B cell (primary cell): ENCODE measurements around the gene NFIC. TPM values are rescaled to one million over a fixed set of nuclear protein-coding genes. Genes with fewer than 3 reads are reported as not detected.

ENCODE experiments used
- ATAC-seq: fragments of 200-7000 bp; cut with Tn5 transposase; one replicate; pipeline ENCODE4 v1.10.0; 2021; ENCODE audit warnings: low read depth, mild to moderate bottlenecking, moderate number of reproducible peaks, moderate library complexity
- CTCF ChIA-PET: fragments of 350-600 bp; sonication (Branson Sonifier 250); formaldehyde crosslinking; loops from one replicate; lab custom pipeline; 2021; ENCODE audit warnings: antibody characterized with exemption, inconsistent platforms; lab: Charles Lee
- POLR2A ChIA-PET: fragments of 350-600 bp; sonication (Branson Sonifier 250); formaldehyde crosslinking; loops from one replicate; lab custom pipeline; 2021; ENCODE audit warnings: antibody characterized with exemption; lab: Charles Lee
- DNase-seq: peaks from one replicate; pipeline ENCODE4 v3.0.0; 2013
- H2AFZ ChIP-seq: 2 replicates; pipeline ENCODE4 v1.6.1; 2012; ENCODE audit warnings: mild to moderate bottlenecking, low read depth, low read length; ENCODE audit not compliant: insufficient read depth, poor library complexity, severe bottlenecking
- H3K27ac ChIP-seq, 2 donors: 1 replicate in 1 of 2; 2 replicates in 1 of 2; pipeline ENCODE4 v1.5.1; 2012 to 2013; ENCODE audit warnings: low read length in 2 of 2, mild to moderate bottlenecking in 2 of 2, moderate library complexity in 1 of 2
- H3K27me3 ChIP-seq, 4 experiments: fragments of 200-600 bp in 1 of 4; sonication (generic) in 1 of 4; replicated peaks in 1 of 4; 1 replicate in 2 of 4; 2 replicates in 2 of 4; pipeline versions ENCODE4 v1.6.1 to v1.7.0; 2013 to 2016; ENCODE audit warnings: low read length in 3 of 4, mild to moderate bottlenecking in 2 of 4, mixed read lengths in 1 of 4, moderate library complexity in 1 of 4; ENCODE audit not compliant: insufficient read depth in 4 of 4, control insufficient read depth in 3 of 4; ENCODE audit errors: control extremely low read depth in 1 of 4
- H3K36me3 ChIP-seq, 2 experiments: replicated peaks in 1 of 2; 1 replicate in 1 of 2; 2 replicates in 1 of 2; pipeline versions ENCODE4 v1.6.1 to v1.7.1; 2013; ENCODE audit warnings: low read length in 1 of 2; ENCODE audit not compliant: insufficient read depth in 2 of 2, control insufficient read depth in 1 of 2; ENCODE audit errors: control extremely low read depth in 1 of 2, extremely low read depth in 1 of 2
- H3K4me1 ChIP-seq, 2 donors: fragments of 200-600 bp in 1 of 2; sonication (generic) in 1 of 2; 1 replicate in 1 of 2; 2 replicates in 1 of 2; pipeline versions ENCODE4 v1.5.1 to v1.6.1; 2013 to 2017; ENCODE audit warnings: low read length in 2 of 2; ENCODE audit not compliant: control insufficient read depth in 2 of 2, insufficient read depth in 2 of 2
- H3K4me2 ChIP-seq: replicated peaks from 2 replicates; pipeline ENCODE3; 2012; ENCODE audit warnings: mild to moderate bottlenecking, low read depth, low read length; ENCODE audit not compliant: poor library complexity, severe bottlenecking
- H3K4me3 ChIP-seq, 5 experiments: fragments of 200-600 bp in 1 of 5; sonication (generic) in 1 of 5; 1 replicate in 3 of 5; 2 replicates in 2 of 5; pipeline versions ENCODE4 v1.5.1 to v1.7.0; 2011 to 2016; ENCODE audit warnings: low read length in 4 of 5, mild to moderate bottlenecking in 4 of 5, low read depth in 2 of 5, control low read depth in 1 of 5, moderate library complexity in 1 of 5; ENCODE audit not compliant: insufficient read depth in 1 of 5; ENCODE audit errors: control extremely low read depth in 1 of 5, extremely low read depth in 1 of 5
- H3K79me2 ChIP-seq: fragments of 200-600 bp; sonication (generic); one replicate; pipeline ENCODE4 v1.6.0; 2016; ENCODE audit warnings: low read length; ENCODE audit not compliant: control insufficient read depth, insufficient read depth
- H3K9ac ChIP-seq: fragments of 200-600 bp; sonication (generic); 2 replicates; pipeline ENCODE4 v1.6.1; 2017; ENCODE audit warnings: mild to moderate bottlenecking, low read length, moderate library complexity
- H3K9me3 ChIP-seq, 3 donors: one replicate each; pipeline versions ENCODE4 v1.6.1 to v1.7.1; 2013; ENCODE audit warnings: low read length in 2 of 3; ENCODE audit not compliant: control insufficient read depth in 2 of 3, insufficient read depth in 1 of 3; ENCODE audit errors: control extremely low read depth in 1 of 3
- H4K20me1 ChIP-seq: 2 replicates; pipeline ENCODE4 v1.6.0; 2012; ENCODE audit warnings: mild to moderate bottlenecking, low read length; ENCODE audit not compliant: insufficient read depth, control insufficient read depth, poor library complexity, severe bottlenecking
- H3K27ac Mint-ChIP-seq: one replicate; pipeline ENCODE4 v1.8.0; 2021; ENCODE audit warnings: mixed read lengths
- H3K27me3 Mint-ChIP-seq: one replicate; pipeline ENCODE4 v1.8.0; 2021; ENCODE audit warnings: mixed read lengths
- H3K4me1 Mint-ChIP-seq: one replicate; pipeline ENCODE4 v1.8.0; 2021; ENCODE audit warnings: mixed read lengths
- H3K4me3 Mint-ChIP-seq: one replicate; pipeline ENCODE4 v1.8.0; 2021; ENCODE audit warnings: mixed read lengths
- H3K9me3 Mint-ChIP-seq: one replicate; pipeline ENCODE4 v1.8.0; 2022; ENCODE audit warnings: mixed read lengths; ENCODE audit not compliant: insufficient read depth
- EZH2 ChIP-seq: IDR thresholded peaks from 2 replicates; pipeline ENCODE4 v1.6.1; 2012; ENCODE audit warnings: borderline replicate concordance, low read depth, mild to moderate bottlenecking, moderate library complexity, low read length; ENCODE audit not compliant: insufficient read depth, poor library complexity, severe bottlenecking
- WGBS: methylation state at CpG from one replicate; pipeline ENCODE4 v1.1.5; 2013; ENCODE audit warnings: missing lambda C conversion rate; ENCODE audit not compliant: insufficient coverage; 5-methylcytosine and 5-hydroxymethylcytosine counted together
- intact Hi-C: fragments of 100-400 bp; cut with micrococcal nuclease; formaldehyde crosslinking; loops from one replicate; pipeline ENCODE4 v1.10.0; 2022
- polyA plus RNA-seq: library from polyadenylated mRNA; depleted of rRNA; stranded (reverse); fragments of >200 nt; gene quantifications from 2 replicates; pipeline ENCODE4 v1.2.3, GENCODE V29; 2012
- total RNA-seq, 2 donors: library from RNA; stranded (reverse); fragments of 120-200 nt in 1 of 2; gene quantifications; 1 replicate in 1 of 2; 2 replicates in 1 of 2; pipeline versions ENCODE4 v1.2.3 to v1.2.4, GENCODE V29; 2013 to 2022
- TF ChIP-seq, protein P1 (sequence below): fragments of 200-600 bp; IDR thresholded peaks from one replicate; pipeline ENCODE4 v1.8.0; 2022; ENCODE audit warnings: antibody characterized with exemption, mild to moderate bottlenecking

NFIC gene
- total and polyA plus RNA-seq, 2 donors (not counting 1 experiment from before 2014, with no cell fraction given): 3.8 to 23.6 TPM

GRCh38 chr19:3383121-3383722 is 16.8 kb downstream of the NFIC start:
- POLR2A ChIA-PET: no interaction called here
- Mint-ChIP-seq H3K27me3 (no peaks in the 10 kb centered on the region), H3K27ac (no peak overlapping the region), H3K9me3 (no peaks in the 10 kb centered on the region), H3K4me3 (no peak overlapping the region), H3K4me1 (peaks cover 2% of the 10 kb centered on the region)
- Histone ChIP-seq H3K36me3 (peaks cover 0 to 2% of the 10 kb centered on the region in 2 experiments), H4K20me1 (peaks cover 38% of the 10 kb centered on the region), H3K27ac (no peak overlapping the region), H3K4me1 (no peaks in the 10 kb centered on the region), H3K27me3 (no peaks in the 10 kb centered on the region), H2AFZ (no peak overlapping the region), H3K4me2 (no peak overlapping the region), H3K9ac (no peak overlapping the region), H3K4me3 (no peak overlapping the region), H3K79me2 (peaks cover 57% of the 10 kb centered on the region), H3K9me3 (no peaks in the 10 kb centered on the region)
- intact Hi-C loops: no loop called here
- DNase-seq: no peak
- TF ChIP-seq EZH2: no peak
- TF ChIP-seq, protein P1, sequence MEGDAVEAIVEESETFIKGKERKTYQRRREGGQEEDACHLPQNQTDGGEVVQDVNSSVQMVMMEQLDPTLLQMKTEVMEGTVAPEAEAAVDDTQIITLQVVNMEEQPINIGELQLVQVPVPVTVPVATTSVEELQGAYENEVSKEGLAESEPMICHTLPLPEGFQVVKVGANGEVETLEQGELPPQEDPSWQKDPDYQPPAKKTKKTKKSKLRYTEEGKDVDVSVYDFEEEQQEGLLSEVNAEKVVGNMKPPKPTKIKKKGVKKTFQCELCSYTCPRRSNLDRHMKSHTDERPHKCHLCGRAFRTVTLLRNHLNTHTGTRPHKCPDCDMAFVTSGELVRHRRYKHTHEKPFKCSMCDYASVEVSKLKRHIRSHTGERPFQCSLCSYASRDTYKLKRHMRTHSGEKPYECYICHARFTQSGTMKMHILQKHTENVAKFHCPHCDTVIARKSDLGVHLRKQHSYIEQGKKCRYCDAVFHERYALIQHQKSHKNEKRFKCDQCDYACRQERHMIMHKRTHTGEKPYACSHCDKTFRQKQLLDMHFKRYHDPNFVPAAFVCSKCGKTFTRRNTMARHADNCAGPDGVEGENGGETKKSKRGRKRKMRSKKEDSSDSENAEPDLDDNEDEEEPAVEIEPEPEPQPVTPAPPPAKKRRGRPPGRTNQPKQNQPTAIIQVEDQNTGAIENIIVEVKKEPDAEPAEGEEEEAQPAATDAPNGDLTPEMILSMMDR: no peak
- CTCF ChIA-PET: interaction anchor here (0.7 kb wide), 1 partner anchor 58 kb away, joined by 3 read pairs; no protein-coding TSS in a partner anchor
- 93% methylated on average over 11 of the region's 13 CpGs for WGBS
- no peak for ATAC-seq

DNA sequence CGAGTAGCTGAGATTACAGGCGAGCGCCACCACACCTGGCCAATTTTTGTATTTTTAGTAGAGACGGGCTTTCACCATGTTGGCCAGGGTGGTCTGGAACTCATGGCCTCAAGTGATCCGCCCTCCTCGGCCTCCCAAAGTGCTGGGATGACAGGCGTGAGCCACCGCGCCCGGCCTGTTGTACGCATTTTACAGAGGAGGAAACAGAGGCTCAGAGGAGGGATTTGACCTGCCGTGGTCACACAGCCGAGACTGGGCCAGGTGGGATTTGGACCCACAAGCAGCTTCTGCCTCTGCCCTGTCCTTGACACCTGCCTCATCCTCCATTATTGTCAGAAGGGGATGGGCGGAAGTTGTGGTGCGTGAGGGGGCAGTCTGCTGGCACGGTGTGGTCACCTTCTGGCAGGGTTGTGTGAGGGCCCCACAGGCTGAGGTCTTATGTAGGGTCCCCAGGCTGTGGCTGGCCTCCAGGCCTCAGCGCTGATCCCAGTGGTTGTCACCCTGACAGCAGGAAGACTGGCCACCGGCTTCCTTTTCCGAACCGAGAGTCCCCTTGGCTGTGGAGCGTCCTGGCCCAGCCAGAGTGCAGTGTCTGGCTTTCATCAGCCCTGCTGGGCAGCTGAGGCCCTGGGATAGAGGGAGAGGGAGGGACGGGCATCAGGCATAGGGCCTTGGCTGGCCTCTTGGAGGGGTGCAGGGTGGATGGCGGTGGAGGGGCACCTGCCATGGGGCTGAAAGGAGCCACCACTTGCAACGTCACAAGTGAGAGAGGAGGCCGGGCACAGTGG is 20.3 kb downstream of the NFIC start:
- Histone ChIP-seq H4K20me1 (peaks cover 38% of the 10 kb centered on the region), H3K79me2 (peaks cover 47% of the 10 kb centered on the region), H3K4me1 (no peaks in the 10 kb centered on the region), H3K4me2 (no peak overlapping the region), H3K27me3 (no peaks in the 10 kb centered on the region), H3K9me3 (no peaks in the 10 kb centered on the region), H3K27ac (no peak overlapping the region), H2AFZ (no peak overlapping the region), H3K9ac (no peak overlapping the region), H3K4me3 (no peak overlapping the region), H3K36me3 (peaks cover 0 to 2% of the 10 kb centered on the region in 2 experiments)
- Mint-ChIP-seq H3K9me3 (no peaks in the 10 kb centered on the region), H3K4me1 (peaks cover 5% of the 10 kb centered on the region), H3K4me3 (no peak overlapping the region), H3K27me3 (no peaks in the 10 kb centered on the region), H3K27ac (no peak overlapping the region)
- ChIA-PET POLR2A (no interaction called here), CTCF (no interaction called here)
- WGBS: 99% methylated on average over 22 of the region's 25 CpGs
- intact Hi-C loops: no loop called here
- no peak for DNase-seq
- TF ChIP-seq, protein P1: no peak
- TF ChIP-seq EZH2: no peak
- no peak for ATAC-seq
